GM12878 (cell line): Measurements from ENCODE around the gene SOX30. TPM values are rescaled to one million over a fixed set of nuclear protein-coding genes. Genes with fewer than 3 reads are reported as not detected.
A peak's percentile ranks its signal among the peaks of the same experiment; 100 is the strongest.

Experiments
- ATF7 ChIP-seq: fragments of 450-650 bp; IDR thresholded peaks from 2 replicates; pipeline ENCODE4 v1.6.1; 2016; ENCODE audit warnings: low read depth, mild to moderate bottlenecking
- CEBPB ChIP-seq, 2 experiments: fragments of 150-350 bp in 1 of 2; IDR thresholded peaks; 2 replicates each; pipeline ENCODE4 v1.6.1; 2012 to 2014; ENCODE audit warnings: low read depth in 2 of 2, low read length in 2 of 2, borderline replicate concordance in 1 of 2, inconsistent platforms in 1 of 2
- CREB1 ChIP-seq: IDR thresholded peaks from 2 replicates; pipeline ENCODE4 v1.6.1; 2012; ENCODE audit warnings: low read depth, mild to moderate bottlenecking, inconsistent platforms
- CREM ChIP-seq: IDR thresholded peaks from 2 replicates; pipeline ENCODE4 v1.6.1; 2014; ENCODE audit warnings: antibody characterized with exemption, low read depth
- DPF2 ChIP-seq: fragments of 450-650 bp; IDR thresholded peaks from 2 replicates; pipeline ENCODE4 v1.6.1; 2017; ENCODE audit warnings: mild to moderate bottlenecking
- ESRRA ChIP-seq: IDR thresholded peaks from 2 replicates; pipeline ENCODE4 v1.6.1; 2012; ENCODE audit warnings: mild to moderate bottlenecking, low read length, improper control_type of control experiment
- GABPA ChIP-seq: IDR thresholded peaks from 2 replicates; pipeline ENCODE4 v1.6.1; 2014; ENCODE audit warnings: antibody characterized with exemption, low read depth, mild to moderate bottlenecking, inconsistent platforms
- HDGF ChIP-seq: fragments of 450-650 bp; IDR thresholded peaks from 2 replicates; pipeline ENCODE4 v1.6.1; 2016; ENCODE audit warnings: antibody characterized with exemption
- MTA2 ChIP-seq: fragments of 450-650 bp; IDR thresholded peaks from 2 replicates; pipeline ENCODE4 v1.6.1; 2016; ENCODE audit warnings: low read depth, mild to moderate bottlenecking, moderate library complexity
- MTA3 ChIP-seq: IDR thresholded peaks from 2 replicates; pipeline ENCODE4 v1.6.1; 2012; ENCODE audit warnings: low read length, inconsistent platforms, borderline replicate concordance
- NFIC ChIP-seq: IDR thresholded peaks from 2 replicates; pipeline ENCODE4 v1.6.1; 2012; ENCODE audit warnings: low read depth, mild to moderate bottlenecking, inconsistent platforms, low read length, moderate library complexity
- NR2F1 ChIP-seq: fragments of 450-650 bp; conservative IDR thresholded peaks from 2 replicates; pipeline ENCODE4 v1.6.1; 2017; ENCODE audit warnings: mild to moderate bottlenecking
- RAD21 ChIP-seq: IDR thresholded peaks from 2 replicates; pipeline ENCODE4 v1.6.1; 2011; ENCODE audit warnings: mild to moderate bottlenecking, low read depth, low read length, moderate library complexity; ENCODE audit not compliant: insufficient read depth
- RAD51 ChIP-seq: fragments of 450-650 bp; IDR thresholded peaks from 2 replicates; pipeline ENCODE4 v1.6.1; 2016; ENCODE audit warnings: moderate library complexity, mild to moderate bottlenecking, inconsistent platforms
- RCOR1 ChIP-seq: conservative IDR thresholded peaks from 2 replicates; pipeline ENCODE4 v1.6.1; 2012; ENCODE audit warnings: low read depth, low read length, improper control_type of control experiment
- RUNX3 ChIP-seq: IDR thresholded peaks from 2 replicates; pipeline ENCODE4 v1.6.1; 2012; ENCODE audit warnings: low read length, inconsistent platforms
- SP1 ChIP-seq: IDR thresholded peaks from one replicate; pipeline ENCODE4 v1.6.1; 2011; ENCODE audit warnings: low read depth, low read length
- ZBED1 ChIP-seq: IDR thresholded peaks from 2 replicates; pipeline ENCODE4 v1.6.1; 2016; ENCODE audit warnings: borderline replicate concordance
- polyA plus RNA-seq, 11 experiments: library from polyadenylated mRNA; depleted of rRNA in 4 of 11; unstranded in 6 of 11; stranded (reverse) in 5 of 11; fragments of >200 nt; fragmentation: Nextera tagmentation in 4 of 11; fragmentation: Illumina TruSeq in 1 of 11; extraction: Ambion mirVana in 4 of 11; extraction: Trizol in 1 of 11; gene quantifications; 1 replicate in 1 of 11; 2 replicates in 10 of 11; pipeline versions ENCODE4 v1.2.1 to v1.2.3, GENCODE V29; 2011 to 2016; ENCODE audit warnings: inconsistent platforms in 2 of 11, missing spikeins in 2 of 11, low read depth in 1 of 11
- total RNA-seq, 4 experiments: library from RNA; depleted of rRNA in 3 of 4; stranded (reverse); fragments of >200 nt in 3 of 4; fragmentation: Illumina TruSeq in 1 of 4; extraction: Trizol in 1 of 4; gene quantifications; 2 replicates each; pipeline versions ENCODE4 v1.2.1 to v1.2.3, GENCODE V29; 2013 to 2021
- TF ChIP-seq, protein P1 (sequence below): fragments of 450-650 bp; IDR thresholded peaks from 2 replicates; pipeline ENCODE4 v1.6.1; 2017; ENCODE audit warnings: mild to moderate bottlenecking, low read depth, inconsistent platforms; ENCODE audit not compliant: poor library complexity, severe bottlenecking
- TF ChIP-seq, protein P2 (sequence below): fragments of 450-650 bp; IDR thresholded peaks from 2 replicates; pipeline ENCODE4 v1.6.1; 2017; ENCODE audit warnings: mild to moderate bottlenecking
- TF ChIP-seq, protein P3 (sequence below): IDR thresholded peaks from 2 replicates; pipeline ENCODE4 v1.6.1; 2012; ENCODE audit warnings: improper control_type of control experiment, low read depth, low read length; ENCODE audit not compliant: insufficient replicate concordance

The SOX30 gene
- total and polyA plus RNA-seq, 10 of the 15 experiments (the other 5 are each of a cell fraction or from before 2014, with no cell fraction given), result 0.06 to 0.32 (median 0.10) TPM; not detected in 2

DNA sequence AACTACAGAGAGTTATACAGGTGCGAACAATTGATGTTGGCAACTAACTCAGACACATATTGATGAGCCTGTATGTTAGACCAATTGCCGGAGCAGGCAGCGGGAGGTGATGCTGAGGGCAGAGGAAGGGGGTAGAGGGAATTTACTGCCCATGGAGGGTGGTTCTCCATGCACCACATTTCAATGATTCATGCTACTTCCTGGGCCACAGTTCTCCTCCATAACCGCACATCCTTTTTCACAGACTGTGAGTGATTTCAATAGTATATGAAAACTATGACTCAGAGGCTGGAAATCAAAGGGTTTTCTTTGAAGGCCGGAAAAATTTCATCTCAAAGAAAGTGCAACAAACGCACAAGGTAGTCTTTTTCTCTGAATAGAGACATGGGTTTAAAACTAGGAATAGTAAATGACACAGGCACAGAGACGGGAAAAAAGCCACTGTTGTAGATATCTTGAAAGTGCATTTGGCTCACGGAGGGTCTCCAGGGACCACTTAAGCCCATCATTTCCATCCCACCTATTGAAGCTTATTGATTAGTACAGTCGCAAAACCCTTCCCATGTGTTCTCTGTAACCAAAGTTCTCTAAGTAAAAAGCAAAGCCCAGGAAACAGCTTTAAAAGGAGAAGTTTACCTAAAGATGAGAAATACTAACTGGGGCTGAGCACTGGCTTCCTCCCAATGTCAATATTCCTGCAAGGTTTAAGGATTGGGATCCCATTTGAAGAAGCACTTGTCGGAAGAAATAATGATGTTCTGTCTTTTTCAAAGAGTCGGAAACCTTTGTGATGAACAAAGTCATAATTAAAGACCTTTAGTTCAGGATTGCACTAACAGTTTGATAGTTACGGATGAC, 48.7 kb downstream of the SOX30 start (continued):
- TF ChIP-seq, protein P1, sequence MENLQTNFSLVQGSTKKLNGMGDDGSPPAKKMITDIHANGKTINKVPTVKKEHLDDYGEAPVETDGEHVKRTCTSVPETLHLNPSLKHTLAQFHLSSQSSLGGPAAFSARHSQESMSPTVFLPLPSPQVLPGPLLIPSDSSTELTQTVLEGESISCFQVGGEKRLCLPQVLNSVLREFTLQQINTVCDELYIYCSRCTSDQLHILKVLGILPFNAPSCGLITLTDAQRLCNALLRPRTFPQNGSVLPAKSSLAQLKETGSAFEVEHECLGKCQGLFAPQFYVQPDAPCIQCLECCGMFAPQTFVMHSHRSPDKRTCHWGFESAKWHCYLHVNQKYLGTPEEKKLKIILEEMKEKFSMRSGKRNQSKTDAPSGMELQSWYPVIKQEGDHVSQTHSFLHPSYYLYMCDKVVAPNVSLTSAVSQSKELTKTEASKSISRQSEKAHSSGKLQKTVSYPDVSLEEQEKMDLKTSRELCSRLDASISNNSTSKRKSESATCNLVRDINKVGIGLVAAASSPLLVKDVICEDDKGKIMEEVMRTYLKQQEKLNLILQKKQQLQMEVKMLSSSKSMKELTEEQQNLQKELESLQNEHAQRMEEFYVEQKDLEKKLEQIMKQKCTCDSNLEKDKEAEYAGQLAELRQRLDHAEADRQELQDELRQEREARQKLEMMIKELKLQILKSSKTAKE, result peak; percentile 79
- TF ChIP-seq DPF2 (peak; percentile 73), ATF7 (peak; percentile 76), MTA3 (peak; percentile 95), HDGF (no peak), RAD21 (0 out of 2 replicates have a peak, but pooled peaks have one; percentile 1), ZBED1 (peak; percentile 93), ESRRA (no peak), RCOR1 (no peak), MTA2 (peak; percentile 50), RUNX3 (peak; percentile 98), NFIC (peak; percentile 99), CREM (peak; percentile 87), SP1 (peak; percentile 28), RAD51 (no peak), GABPA (peak; percentile 73), CREB1 (peak; percentile 54; the same call in 1 of the 2 replicates), NR2F1 (peak; percentile 17; the same call in 1 of the 2 replicates), CEBPB (IDR thresholded peaks at IDR 0.05; ENCODE audit: borderline replicate concordance in 1 of 2, low read depth in 2 of 2, low read length in 2 of 2) (peak in 1 of 2 experiments; percentile 82; a peak in 1 of 4 replicates)
- TF ChIP-seq, protein P2, sequence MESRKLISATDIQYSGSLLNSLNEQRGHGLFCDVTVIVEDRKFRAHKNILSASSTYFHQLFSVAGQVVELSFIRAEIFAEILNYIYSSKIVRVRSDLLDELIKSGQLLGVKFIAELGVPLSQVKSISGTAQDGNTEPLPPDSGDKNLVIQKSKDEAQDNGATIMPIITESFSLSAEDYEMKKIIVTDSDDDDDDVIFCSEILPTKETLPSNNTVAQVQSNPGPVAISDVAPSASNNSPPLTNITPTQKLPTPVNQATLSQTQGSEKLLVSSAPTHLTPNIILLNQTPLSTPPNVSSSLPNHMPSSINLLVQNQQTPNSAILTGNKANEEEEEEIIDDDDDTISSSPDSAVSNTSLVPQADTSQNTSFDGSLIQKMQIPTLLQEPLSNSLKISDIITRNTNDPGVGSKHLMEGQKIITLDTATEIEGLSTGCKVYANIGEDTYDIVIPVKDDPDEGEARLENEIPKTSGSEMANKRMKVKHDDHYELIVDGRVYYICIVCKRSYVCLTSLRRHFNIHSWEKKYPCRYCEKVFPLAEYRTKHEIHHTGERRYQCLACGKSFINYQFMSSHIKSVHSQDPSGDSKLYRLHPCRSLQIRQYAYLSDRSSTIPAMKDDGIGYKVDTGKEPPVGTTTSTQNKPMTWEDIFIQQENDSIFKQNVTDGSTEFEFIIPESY, result no peak
- TF ChIP-seq, protein P3, sequence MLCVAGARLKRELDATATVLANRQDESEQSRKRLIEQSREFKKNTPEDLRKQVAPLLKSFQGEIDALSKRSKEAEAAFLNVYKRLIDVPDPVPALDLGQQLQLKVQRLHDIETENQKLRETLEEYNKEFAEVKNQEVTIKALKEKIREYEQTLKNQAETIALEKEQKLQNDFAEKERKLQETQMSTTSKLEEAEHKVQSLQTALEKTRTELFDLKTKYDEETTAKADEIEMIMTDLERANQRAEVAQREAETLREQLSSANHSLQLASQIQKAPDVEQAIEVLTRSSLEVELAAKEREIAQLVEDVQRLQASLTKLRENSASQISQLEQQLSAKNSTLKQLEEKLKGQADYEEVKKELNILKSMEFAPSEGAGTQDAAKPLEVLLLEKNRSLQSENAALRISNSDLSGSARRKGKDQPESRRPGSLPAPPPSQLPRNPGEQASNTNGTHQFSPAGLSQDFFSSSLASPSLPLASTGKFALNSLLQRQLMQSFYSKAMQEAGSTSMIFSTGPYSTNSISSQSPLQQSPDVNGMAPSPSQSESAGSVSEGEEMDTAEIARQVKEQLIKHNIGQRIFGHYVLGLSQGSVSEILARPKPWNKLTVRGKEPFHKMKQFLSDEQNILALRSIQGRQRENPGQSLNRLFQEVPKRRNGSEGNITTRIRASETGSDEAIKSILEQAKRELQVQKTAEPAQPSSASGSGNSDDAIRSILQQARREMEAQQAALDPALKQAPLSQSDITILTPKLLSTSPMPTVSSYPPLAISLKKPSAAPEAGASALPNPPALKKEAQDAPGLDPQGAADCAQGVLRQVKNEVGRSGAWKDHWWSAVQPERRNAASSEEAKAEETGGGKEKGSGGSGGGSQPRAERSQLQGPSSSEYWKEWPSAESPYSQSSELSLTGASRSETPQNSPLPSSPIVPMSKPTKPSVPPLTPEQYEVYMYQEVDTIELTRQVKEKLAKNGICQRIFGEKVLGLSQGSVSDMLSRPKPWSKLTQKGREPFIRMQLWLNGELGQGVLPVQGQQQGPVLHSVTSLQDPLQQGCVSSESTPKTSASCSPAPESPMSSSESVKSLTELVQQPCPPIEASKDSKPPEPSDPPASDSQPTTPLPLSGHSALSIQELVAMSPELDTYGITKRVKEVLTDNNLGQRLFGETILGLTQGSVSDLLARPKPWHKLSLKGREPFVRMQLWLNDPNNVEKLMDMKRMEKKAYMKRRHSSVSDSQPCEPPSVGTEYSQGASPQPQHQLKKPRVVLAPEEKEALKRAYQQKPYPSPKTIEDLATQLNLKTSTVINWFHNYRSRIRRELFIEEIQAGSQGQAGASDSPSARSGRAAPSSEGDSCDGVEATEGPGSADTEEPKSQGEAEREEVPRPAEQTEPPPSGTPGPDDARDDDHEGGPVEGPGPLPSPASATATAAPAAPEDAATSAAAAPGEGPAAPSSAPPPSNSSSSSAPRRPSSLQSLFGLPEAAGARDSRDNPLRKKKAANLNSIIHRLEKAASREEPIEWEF, result no peak
